NCI-H128 (cell line): Measurements from ENCODE around the gene MINDY1.

Experiments used
- DNase-seq: peaks from one replicate; lab custom pipeline; 2025; ENCODE audit not compliant: unreplicated experiment; lab: John Stamatoyannopoulos, UW

The MINDY1 gene

DNA sequence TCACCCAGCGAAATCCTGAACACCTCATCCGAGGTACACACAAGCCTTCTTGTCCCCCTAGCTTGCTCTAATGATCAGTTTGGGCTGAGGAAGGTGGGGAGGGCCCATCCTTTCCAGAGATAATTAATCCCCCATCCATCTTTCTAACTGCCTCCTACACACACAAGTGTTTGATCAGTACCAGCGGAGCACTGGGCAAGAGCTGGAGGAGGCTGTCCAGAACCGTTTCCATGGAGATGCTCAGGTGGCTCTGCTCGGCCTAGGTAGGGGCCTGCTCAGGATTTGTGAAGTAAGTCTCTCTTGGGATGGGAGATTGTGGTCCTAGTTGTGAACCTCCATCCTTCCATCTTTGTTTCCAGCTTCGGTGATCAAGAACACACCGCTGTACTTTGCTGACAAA is 18.8 kb downstream of the MINDY1 start:
- no peak for DNase-seq

DNA sequence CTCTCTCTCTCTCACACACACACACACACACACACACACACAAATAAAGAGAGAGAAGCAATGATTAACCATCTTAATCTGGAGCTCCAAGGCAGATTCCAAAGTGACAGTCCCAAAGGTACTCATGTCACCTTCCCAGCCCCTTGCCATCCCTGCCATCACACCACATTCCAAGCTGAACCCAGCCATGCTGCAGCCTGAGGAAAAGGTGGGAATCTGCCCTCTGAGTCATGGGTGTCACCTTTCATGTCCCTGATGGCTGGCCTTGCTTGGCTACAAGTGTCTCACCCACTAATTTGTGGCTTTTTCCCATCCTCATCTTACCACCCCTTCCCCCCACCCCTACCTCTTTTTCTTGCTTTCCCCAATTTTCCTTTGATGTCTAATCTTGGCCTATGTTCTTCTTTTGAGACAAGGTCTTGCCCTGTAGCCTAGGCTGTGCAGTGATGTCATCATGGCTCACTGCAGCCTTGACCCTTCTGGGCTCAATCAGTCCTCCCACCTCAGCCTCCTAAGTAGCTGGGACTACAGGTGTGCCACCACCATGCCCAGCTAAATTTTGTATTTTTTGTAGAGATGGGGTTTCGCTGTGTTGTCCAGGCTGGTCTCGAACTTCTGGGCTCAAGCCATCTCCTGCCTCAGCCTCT is 21.4 kb downstream of the MINDY1 start:
- no peak for DNase-seq

DNA sequence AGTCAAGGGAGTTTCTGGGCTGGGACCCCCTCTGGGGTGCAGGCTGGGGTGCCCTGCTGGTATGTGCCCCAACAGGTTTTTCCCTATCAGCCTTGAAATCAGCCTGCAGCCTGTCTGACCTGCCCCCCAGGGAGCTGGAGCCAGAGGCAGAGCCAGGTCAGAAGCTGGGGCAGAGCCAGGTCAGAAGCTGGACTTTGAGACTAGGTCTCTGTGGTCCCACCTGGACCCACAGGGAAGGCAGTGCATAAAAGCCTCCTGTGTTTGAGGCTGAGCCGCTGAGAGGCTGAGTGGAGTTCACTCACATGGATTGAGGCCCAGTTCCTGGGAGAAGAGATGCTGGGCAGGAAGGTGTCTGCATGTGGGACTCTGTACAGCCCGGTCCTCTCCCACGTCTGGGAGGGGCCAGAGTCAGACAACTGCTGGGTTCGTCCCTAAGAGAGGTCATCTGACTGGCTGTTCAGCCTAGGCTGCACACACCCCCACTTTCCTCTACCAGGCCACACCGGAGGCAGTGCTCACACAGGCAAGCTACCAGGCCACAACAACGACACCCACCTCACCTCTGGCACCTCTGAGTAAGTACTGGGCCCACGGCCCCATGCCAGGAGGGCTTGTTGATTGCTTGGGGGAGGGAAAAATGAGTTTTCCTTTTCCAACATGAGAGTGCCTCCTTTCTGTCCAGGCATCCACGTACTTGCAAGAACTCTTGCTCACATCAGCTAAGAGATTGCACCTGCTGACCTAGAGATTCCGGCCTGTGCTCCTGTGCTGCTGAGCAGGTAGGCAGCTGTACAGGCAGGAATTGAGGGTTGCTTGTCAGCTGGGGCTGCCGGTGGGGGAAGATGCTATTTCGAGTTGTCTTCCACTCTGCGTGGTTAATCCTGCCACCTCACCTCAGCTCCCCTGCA is 24.6 kb downstream of the MINDY1 start, which contains the start of gene ANXA9:
Gene ANXA9, plus strand, starts transcription at position 488 of the 908 bp plus-strand sequence. CDS start 814 bp downstream, outside the sequence.
- DNase-seq = no peak

DNA sequence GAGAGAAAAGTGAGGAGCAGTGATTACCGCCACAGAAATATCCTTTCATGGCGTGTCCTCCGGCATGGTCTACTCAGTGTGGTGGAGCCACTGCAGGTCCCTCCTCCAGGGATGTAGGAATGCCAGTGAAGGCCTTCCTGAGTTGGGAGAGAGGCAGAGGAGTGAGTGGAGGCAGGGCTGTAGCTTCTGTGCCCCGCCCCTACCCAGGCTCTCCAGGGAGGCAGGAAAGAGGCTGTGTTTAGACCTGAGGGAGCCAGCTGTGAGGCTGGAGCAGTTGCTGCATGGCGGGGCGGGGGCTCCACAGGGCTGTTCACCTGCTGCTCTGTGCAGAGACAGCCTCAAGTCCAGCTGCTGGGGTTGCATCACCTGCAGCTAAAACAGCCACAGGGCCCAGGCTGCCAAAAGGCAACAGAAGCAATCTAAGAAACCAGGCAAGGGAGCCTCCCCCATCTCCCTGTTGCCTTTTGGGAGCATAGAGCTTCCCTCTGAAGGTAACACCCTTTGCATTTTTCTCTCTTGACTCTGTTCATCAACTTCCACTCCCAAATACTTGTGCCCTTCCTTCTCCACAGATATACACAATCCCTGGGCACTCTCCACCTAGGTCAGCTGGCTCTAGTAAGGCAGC is 25.4 kb downstream of the MINDY1 start:
- DNase-seq = peak; percentile 65

DNA sequence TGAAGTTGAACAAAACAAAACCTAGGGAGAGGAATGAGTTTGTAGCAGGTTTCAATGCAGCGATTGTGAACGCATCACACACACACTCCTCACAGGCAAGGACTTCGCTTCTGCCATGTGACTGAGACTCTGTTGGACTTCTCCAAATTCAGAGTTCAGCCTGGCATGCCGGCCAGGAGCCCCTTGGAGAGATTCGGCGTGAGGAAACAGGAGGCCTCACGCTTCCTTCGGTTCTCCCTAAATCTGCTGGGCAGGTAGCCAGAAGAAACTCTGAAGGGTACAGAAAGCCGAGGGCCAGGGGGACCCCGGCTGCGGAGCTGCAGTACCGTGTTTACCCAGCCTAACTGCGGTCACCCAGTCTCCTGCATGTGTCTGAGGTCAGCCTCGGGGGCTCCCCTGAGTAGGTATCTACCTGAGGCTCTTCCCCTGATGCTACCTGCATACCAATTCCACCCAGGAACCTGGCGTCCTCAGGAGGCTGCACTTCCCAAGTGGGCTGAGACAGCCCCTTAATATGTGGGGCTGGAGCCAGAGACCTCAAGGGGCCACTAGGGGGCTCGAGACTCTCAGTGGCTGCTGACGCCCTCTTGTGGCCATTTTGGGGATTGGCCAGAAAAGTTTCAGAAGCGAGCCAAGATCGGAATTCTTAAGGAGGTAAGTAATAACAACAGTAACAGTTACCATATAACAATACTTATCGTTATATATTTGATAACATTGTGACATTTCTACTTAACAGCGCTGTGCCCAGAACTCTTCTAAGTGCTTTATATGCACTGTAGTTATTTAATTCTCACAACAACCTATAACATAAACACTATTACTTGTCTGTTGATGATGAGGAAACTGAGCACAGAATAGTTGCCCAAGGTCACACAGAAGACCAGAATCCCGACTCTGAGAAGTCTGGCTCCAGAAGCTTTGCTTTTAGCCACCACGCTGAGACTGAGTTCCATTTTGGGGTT is 27.3 kb downstream of the MINDY1 start:
- DNase-seq = peak; percentile 95

DNA sequence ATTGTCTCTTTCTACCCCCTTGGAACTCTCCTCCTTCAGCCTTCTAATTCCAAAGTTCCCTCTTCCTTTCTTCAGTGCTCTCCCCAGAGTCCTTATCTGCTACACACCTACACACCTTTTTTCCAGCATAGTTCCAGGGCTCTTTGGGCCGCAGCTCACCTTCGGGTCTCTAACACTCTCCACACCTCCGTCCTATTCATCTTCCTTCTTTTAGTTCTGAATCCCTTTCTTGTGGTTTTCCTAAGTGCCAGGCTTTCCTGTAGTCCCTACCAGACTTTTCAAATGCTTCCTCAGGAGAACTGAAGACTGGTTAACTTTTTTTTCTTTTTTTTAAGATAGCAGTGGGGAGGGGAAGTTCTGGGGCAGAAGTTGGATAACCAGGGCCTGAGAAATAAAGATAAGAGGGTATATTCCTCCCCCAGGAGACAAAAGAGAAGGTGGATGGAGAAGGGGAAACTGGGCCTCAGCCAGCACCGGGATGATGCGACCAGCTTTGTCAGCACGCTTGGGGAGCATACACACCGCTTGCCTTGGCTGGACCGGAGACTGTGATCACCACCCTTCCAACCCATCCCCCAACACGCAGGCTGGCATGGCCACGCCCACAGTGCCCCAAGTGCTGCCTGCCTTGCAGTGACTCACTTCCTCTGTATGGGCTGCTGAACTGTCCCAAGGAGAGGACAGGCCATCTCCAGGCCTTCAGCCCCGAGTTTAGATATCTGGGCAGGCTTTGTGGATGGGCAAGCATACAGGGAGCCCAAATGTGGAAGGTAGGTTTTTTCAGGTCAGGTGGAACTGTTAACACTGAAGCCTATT is 29.6 kb downstream of the MINDY1 start:
- DNase-seq = no peak

DNA sequence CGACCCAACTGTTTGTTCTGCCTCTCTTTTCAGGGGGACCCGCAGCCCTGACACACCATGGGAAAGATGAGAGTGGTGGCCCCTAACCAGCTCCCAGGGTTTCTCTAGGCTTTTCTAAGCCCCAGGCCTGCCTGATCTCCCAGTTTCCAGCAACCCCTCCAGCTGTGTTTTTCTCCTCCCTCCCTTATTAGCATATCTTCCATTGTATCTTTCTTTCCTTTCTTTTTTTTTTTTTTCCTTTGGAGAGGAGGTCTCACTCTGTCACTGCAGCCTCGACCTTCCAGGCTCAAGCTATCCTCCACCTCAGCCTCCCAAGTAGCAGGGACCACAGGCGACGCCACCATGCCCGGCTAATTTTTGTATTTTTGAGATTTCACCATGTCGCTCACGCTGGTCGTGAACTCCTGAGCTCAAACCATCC is 30.3 kb downstream of the MINDY1 start:
- DNase-seq = no peak

DNA sequence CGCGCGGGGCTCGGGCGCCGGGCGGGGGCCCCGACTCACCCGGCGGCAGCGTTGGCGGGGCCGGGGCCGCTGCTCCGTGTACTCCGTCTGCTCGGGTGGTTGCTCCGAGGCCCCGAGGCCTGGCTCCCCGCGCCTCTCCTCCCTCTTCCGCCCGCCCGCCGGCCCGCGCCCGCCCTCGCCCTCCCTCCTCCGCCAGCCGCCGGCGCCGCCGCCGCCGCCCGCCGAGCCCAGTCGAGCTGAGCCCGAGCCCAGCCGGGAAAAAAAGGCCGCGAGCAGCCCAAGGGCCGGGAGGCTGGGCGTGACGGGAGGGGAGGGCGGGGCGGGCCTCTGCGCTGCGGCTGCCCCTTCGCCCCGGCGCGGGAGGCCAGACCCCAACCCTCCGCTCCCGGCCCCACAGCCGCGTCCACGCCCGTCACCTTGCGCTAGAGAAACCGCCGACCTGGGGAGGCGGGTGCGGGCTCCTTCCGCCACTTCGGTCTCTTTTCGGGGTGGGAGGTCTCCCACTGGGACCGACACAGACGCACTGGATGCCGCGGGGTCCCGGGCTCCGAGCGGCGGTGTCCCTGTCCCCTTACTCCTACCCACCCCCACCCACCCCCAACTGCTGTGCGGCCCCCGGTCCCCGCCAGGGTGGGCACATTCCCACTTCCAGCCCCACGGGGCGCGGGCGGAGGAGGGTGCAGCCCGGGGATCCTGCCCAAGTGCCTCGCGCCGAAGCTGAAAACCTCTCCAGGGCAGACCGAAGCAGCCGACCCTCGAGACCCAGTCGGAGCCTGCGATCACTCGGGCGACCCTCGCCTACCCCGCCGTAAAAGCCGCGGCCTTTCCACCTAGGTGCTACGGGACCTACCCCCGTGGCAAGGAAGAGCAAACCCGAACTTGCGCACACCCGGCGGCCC is 31.9 kb downstream of the MINDY1 start, which contains the start of gene CERS2:
Gene CERS2, minus strand, starts transcription at position 256 of the 899 bp plus-strand sequence. CDS start 5,745 bp downstream, outside the sequence.
- peak; percentile 64 for DNase-seq

DNA sequence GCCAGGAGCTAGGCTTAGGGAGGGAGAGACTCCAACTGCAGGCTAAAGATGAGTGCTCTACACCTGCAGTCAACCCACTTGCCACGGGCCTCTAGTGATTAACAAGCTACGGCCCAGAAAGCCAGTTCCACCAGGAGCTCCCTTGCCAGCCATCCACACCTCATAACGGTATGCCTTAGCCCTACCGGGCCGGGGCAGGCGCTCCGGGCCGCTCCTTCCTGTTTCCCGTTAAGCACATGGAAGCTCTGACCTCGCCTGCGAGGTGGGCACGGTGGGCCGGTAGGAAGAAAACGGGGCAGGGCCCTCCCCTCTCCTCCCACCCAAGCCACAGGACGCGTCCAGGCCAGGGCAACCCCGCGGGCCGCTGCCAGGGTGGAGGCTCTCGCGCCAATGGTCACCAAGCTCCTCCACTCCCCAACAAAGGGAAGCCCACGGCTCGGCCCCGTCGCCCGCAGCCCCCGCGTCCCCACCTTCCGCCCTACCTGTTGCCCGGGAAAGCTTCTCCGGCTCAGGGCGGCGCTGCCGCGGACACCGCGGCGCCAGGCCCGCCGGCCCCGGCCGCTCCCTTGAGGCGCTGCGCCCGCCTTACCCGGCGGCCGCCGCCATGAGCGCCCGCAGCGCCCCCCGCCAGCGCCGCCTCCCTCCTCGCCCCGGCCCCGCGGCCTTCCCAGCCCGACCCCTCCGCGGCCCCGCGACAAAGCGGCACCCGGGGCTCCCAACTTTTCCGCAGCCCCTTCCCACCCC is 32.7 kb downstream of the MINDY1 start:
- DNase-seq = no peak

DNA sequence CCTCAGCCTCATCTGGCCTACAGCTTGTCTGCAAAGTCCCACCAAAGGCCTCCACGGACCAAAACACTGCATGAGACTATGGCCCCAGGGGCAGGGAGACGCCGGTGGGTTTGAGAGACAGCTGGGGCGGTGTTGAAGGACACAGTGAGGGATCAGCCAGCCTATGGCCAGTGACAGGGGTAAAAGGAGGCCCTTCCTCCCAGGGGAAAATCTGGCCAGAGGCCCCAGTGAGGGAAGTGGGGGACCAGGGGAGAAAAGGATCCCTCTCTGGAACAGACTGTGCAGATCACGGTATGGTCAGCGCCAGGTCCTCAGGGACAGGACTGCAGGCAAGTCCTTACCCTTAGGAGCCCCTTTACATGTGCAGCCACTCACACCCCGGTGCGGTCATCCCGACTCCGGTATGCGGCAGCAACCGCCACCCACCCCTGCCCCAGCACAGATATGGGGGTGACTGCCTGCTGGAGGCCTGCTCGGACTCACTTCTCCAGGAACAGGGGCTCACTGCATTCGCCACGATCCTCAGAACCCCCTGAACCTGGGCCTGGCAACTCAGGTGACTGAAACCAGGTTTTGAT is 33.4 kb downstream of the MINDY1 start:
- no peak for DNase-seq

DNA sequence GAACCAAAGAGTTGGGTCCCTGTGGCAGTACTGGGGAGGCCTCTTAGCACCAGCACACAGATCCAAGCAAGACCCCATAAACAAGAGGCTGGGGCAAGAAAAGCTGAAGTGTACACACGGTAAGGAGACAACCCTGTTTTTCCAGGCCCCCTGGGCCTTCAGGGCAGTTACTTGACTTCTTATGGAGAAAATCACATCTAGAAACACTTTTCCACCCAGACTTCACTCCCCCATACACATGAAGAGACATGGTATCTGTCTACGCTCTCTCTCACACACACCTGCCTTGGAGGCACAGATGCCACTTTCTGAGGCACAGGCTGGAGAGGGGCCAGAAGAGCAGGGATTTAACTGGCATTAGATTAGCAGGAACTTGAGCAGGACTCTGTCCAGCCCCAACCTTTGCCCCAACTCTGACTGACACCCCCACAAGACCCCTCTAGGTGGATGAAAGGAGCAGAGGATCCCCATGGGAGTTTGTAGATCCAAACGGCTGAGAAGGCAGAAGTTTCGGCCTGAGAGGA is 34.2 kb downstream of the MINDY1 start:
- DNase-seq = no peak

DNA sequence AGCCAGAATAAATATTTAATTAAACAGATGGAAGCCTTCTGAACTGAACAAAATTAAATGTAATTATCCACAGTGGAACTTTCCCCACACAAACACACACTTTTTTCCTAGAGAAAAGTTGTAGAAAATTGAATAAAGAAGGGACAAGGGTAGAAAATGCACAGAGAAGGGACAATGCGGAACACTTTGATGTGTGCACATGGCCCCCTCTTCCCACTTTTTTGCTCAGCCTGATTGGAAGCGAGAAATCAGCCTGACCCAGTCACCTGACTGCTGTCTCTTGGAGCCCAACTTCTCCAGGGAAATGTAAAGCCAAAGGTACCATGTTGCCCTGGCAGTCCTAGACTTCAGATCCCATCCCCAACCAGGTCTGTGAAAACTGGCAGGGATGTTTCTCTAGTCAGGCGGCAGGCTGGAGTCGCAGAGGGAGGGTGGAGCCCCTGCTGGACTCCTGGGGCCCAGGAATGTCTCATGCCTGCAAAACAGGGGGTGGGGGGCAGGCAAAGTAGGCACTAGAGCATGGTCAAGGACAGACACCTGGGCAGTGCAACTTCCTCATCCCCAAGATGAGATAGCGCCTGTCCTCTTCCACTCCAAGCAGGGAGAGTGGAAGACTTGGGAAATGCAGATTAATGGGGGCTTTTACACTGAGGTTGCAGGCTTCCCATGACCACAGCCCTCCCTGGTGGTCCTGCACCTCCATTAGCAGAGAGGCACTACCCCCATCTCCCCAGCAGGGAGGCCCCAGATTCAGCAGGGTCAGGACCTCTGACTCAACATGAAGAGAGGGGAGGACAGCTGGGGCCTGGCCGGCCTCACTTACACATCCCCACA is 34.9 kb downstream of the MINDY1 start:
- DNase-seq = no peak

DNA sequence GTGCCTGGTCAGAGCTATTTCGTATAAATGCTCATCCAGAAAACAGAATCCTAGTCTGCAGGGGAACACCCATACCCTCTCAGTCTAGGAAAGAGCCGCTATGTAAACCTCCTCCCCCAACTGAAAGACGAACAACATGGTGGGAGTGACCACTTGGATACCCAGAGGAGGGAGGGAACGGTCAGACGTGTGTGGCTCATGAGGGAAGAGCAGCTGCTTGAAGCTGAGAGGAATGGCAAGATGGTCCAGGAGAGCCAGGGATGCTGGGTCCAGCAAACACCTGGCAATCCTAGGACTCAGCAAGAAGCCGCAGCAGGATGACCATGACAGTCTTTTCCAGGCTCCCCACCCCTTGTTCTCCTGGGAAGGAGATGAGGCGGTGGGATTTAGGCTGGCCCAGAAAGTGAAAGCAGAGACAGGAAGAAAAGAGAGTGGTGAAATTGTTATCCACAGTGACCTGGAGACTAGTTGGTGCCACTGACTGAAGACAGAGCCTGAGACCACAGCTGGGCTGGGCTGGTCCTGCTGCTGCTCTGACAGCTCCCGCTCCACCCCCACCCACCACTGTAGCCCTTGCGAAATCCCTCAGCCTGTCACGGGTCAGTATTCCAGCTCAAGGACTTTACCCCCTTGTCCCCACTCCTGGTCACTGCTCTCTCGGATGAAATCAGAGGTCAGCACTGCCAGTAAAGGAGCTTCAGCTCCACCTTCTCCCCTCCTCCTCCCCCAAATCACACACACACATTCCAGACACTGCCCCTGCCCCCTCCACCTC is 35.7 kb downstream of the MINDY1 start:
- no peak for DNase-seq

DNA sequence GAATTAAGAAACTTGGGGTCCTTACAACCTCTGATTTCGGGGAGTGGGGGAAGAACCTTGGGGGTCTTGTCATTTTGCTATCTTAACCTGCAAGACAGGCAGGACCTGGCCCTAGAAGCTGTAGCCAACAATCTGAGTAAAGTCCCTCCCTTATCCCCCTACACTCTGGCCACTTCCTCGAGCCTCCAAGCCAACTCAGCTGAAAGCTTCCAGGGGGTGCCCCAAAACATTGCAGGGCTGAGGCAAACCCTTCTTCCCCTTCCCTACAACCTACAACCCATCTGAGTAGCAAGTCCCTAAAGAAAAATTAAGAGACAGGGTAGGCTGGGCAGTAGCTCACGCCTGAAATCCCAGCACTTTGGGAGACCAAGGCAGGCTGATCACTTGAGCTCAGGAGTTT is 37.1 kb downstream of the MINDY1 start:
- DNase-seq = no peak

DNA sequence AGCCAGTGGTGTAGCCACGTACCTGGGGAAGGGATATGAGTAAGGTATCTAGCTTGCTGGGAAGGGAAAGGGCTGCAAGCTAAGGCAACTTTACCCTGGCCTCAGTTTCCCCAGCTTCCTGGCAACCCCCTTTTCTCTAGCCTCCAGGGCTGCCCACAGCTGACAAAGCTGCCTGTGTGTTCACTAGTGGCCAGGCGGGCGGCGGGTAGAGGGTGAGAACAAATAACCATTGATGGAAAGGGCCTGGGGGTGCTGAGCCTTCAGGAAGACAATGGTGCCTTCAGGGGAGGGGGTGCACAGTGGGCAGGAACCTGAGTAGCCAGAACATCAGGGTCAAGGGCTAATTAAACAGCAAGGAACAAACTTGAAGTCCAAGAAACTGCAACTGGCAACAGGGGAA is 38.2 kb downstream of the MINDY1 start:
- no peak for DNase-seq

DNA sequence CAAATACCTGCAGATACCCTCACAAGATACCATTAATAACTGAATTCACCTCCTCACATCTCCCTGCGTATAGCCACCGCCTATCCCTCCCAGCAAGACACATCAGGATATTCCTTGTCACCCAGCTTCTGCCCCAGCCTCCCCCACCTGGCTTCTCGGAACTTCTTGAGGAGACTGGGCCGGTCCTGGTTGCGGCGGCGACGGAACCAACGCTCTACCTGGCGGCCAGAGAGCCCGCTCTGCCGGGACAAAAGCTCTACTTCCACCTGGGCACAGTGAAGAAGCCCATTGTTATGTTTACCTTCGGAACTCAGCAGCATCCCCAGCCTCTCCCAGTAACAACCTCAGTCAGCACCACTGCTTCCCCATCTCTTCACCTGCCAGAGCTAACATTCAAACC is 38.8 kb downstream of the MINDY1 start:
- DNase-seq = no peak
